SK-N-SH (cell line): ENCODE data around the gene C1orf159. TPM values are rescaled to one million over a fixed set of nuclear protein-coding genes. Genes with fewer than 3 reads are reported as not detected.
A peak's percentile ranks its signal among the peaks of the same experiment; 100 is the strongest.

ENCODE experiments used
- CTCF ChIA-PET: fragments of 300-600, 350-600 bp; formaldehyde crosslinking; extraction: SDS; loops from one replicate; lab custom pipeline; 2021; lab: Yijun Ruan, JAX
- POLR2A ChIA-PET: fragments of 350-600 bp; sonication (Branson Sonifier 250); formaldehyde crosslinking; extraction: SDS; loops from one replicate; lab custom pipeline; 2020; ENCODE audit warnings: antibody characterized with exemption, inconsistent platforms; lab: Yijun Ruan, JAX
- DNase-seq: peaks from one replicate; pipeline ENCODE4 v3.0.0; 2012
- H2AFZ ChIP-seq: fragments of 200-600 bp; sonication (generic); 2 replicates; pipeline ENCODE4 v1.8.1; 2016; ENCODE audit warnings: antibody characterized with exemption, mild to moderate bottlenecking, low read depth
- H3F3A ChIP-seq: fragments of 200-600 bp; sonication (generic); replicated peaks from 2 replicates; pipeline ENCODE3; 2016; ENCODE audit warnings: antibody characterized with exemption, mild to moderate bottlenecking; ENCODE audit not compliant: insufficient read depth
- H3K27ac ChIP-seq, 2 experiments: fragments of 200-500 bp in 1 of 2; fragments of 200-600 bp in 1 of 2; sonication (Bioruptor generic) in 1 of 2; sonication (generic), shearing (Covaris generic) in 1 of 2; 2 replicates each; pipeline versions ENCODE4 v1.5.1 to v1.6.1; 2014 to 2016; ENCODE audit warnings: low read depth in 2 of 2, inconsistent platforms in 1 of 2, low read length in 1 of 2, mild to moderate bottlenecking in 1 of 2, mixed read lengths in 1 of 2
- H3K27me3 ChIP-seq: fragments of 200-600 bp; sonication (generic), shearing (Covaris generic); 2 replicates; pipeline ENCODE4 v1.6.1; 2016; ENCODE audit warnings: mixed run types; ENCODE audit not compliant: insufficient read depth
- H3K36me3 ChIP-seq, 2 experiments: fragments of 200-500 bp in 1 of 2; fragments of 200-600 bp in 1 of 2; sonication (Bioruptor generic) in 1 of 2; sonication (generic) in 1 of 2; replicated peaks in 1 of 2; 2 replicates each; pipeline versions ENCODE3 to v1.5.1; 2014 to 2016; ENCODE audit warnings: low read length in 1 of 2, mild to moderate bottlenecking in 1 of 2; ENCODE audit not compliant: insufficient read depth in 2 of 2, control insufficient read depth in 1 of 2
- H3K4me1 ChIP-seq, 2 experiments: fragments of 200-500 bp in 1 of 2; fragments of 200-600 bp in 1 of 2; sonication (Bioruptor generic) in 1 of 2; sonication (generic), shearing (Covaris generic) in 1 of 2; 2 replicates each; pipeline versions ENCODE4 v1.5.1 to v1.6.1; 2014 to 2016; ENCODE audit warnings: low read depth in 1 of 2, low read length in 1 of 2, mixed run types in 1 of 2; ENCODE audit not compliant: insufficient read depth in 2 of 2, control insufficient read depth in 1 of 2
- H3K4me2 ChIP-seq: fragments of 200-600 bp; sonication (generic), shearing (Covaris generic); 2 replicates; pipeline ENCODE4 v1.6.1; 2017; ENCODE audit warnings: mixed run types
- H3K4me3 ChIP-seq, 2 experiments: fragments of 200-500 bp in 1 of 2; fragments of 200-600 bp in 1 of 2; sonication (Bioruptor generic) in 1 of 2; sonication (generic), shearing (Covaris generic) in 1 of 2; 2 replicates each; pipeline versions ENCODE4 v1.5.1 to v1.8.1; 2014 to 2016; ENCODE audit warnings: low read depth in 2 of 2, inconsistent platforms in 1 of 2, low read length in 1 of 2, mild to moderate bottlenecking in 1 of 2, mixed read lengths in 1 of 2, moderate library complexity in 1 of 2
- H3K79me2 ChIP-seq: fragments of 200-600 bp; sonication (generic); 2 replicates; pipeline ENCODE4 v1.8.1; 2017; ENCODE audit warnings: mild to moderate bottlenecking; ENCODE audit not compliant: insufficient read depth
- H3K9ac ChIP-seq: fragments of 200-600 bp; sonication (generic); 2 replicates; pipeline ENCODE4 v1.6.1; 2017; ENCODE audit warnings: mixed run types
- H3K9me2 ChIP-seq: fragments of 200-600 bp; sonication (generic); 2 replicates; pipeline ENCODE4 v1.6.1; 2017; ENCODE audit warnings: mixed run types
- H3K9me3 ChIP-seq: fragments of 200-600 bp; sonication (generic); 2 replicates; pipeline ENCODE4 v1.6.1; 2017; ENCODE audit warnings: mixed run types, mild to moderate bottlenecking, moderate library complexity
- H4K20me1 ChIP-seq: fragments of 200-600 bp; sonication (generic); 2 replicates; pipeline ENCODE4 v1.6.1; 2017; ENCODE audit warnings: mild to moderate bottlenecking, mixed run types; ENCODE audit not compliant: insufficient read depth
- CTCF ChIP-seq: fragments of 200-600 bp; sonication (generic); IDR thresholded peaks from 2 replicates; pipeline ENCODE4 v1.6.1; 2017; ENCODE audit warnings: antibody characterized with exemption, mild to moderate bottlenecking, moderate library complexity
- EP300 ChIP-seq, 2 experiments: IDR thresholded peaks; 2 replicates each; pipeline versions ENCODE4 v1.4.0 to v1.6.1; 2012; ENCODE audit warnings: borderline replicate concordance in 1 of 2, low read depth in 1 of 2, low read length in 1 of 2
- EZH2phosphoT487 ChIP-seq: fragments of 200-600 bp; sonication (generic); IDR thresholded peaks from 2 replicates; pipeline ENCODE4 v1.6.1; 2017; ENCODE audit warnings: low read depth, mixed run types, mild to moderate bottlenecking, antibody characterized with exemption, moderate library complexity, borderline replicate concordance
- FOXJ3 ChIP-seq: sonication (generic); formaldehyde crosslinking; IDR thresholded peaks from 2 replicates; pipeline ENCODE4 v1.5.1; 2020; ENCODE audit warnings: mild to moderate bottlenecking, missing genetic modification reagents
- FOXM1 ChIP-seq: IDR thresholded peaks from 2 replicates; pipeline ENCODE4 v1.4.0; 2012; ENCODE audit warnings: low read depth, mild to moderate bottlenecking
- GABPA ChIP-seq: IDR thresholded peaks from 2 replicates; pipeline ENCODE4 v1.4.0; 2012; ENCODE audit warnings: low read depth, mild to moderate bottlenecking
- JUND ChIP-seq: IDR thresholded peaks from 2 replicates; pipeline ENCODE4 v1.4.0; 2012
- MAX ChIP-seq: IDR thresholded peaks from 2 replicates; pipeline ENCODE4 v1.4.0; 2012; ENCODE audit warnings: low read depth
- MEF2A ChIP-seq: IDR thresholded peaks from 2 replicates; pipeline ENCODE4 v1.4.0; 2012; ENCODE audit warnings: low read depth, borderline replicate concordance
- NFIC ChIP-seq: IDR thresholded peaks from 2 replicates; pipeline ENCODE4 v1.4.0; 2012; ENCODE audit warnings: borderline replicate concordance
- NRF1 ChIP-seq: IDR thresholded peaks from 2 replicates; pipeline ENCODE4 v1.6.1; 2012; ENCODE audit warnings: low read depth, mild to moderate bottlenecking, low read length
- POLR2AphosphoS5 ChIP-seq: IDR thresholded peaks from 2 replicates; pipeline ENCODE4 v1.6.1; 2012; ENCODE audit warnings: low read depth, low read length
- RAD21 ChIP-seq: IDR thresholded peaks from 2 replicates; pipeline ENCODE4 v1.6.1; 2012; ENCODE audit warnings: mild to moderate bottlenecking, low read length
- RXRA ChIP-seq: IDR thresholded peaks from 2 replicates; pipeline ENCODE4 v1.4.0; 2012; ENCODE audit warnings: low read depth, mild to moderate bottlenecking, borderline replicate concordance
- SIN3A ChIP-seq: IDR thresholded peaks from 2 replicates; pipeline ENCODE4 v1.6.1; 2012; ENCODE audit warnings: low read depth, mild to moderate bottlenecking, low read length, moderate library complexity, borderline replicate concordance
- SMC3 ChIP-seq: IDR thresholded peaks from 2 replicates; pipeline ENCODE4 v1.6.1; 2012; ENCODE audit warnings: low read depth, low read length, improper control_type of control experiment
- USF1 ChIP-seq: IDR thresholded peaks from 2 replicates; pipeline ENCODE4 v1.4.0; 2012; ENCODE audit warnings: low read depth, borderline replicate concordance
- YY1 ChIP-seq: IDR thresholded peaks from 2 replicates; pipeline ENCODE4 v1.4.0; 2012; ENCODE audit warnings: low read depth, mild to moderate bottlenecking
- ZBTB33 ChIP-seq: IDR thresholded peaks from 2 replicates; pipeline ENCODE4 v1.4.0; 2012; ENCODE audit warnings: low read depth, borderline replicate concordance
- WGBS: methylation state at CpG from one replicate; pipeline ENCODE4 v1.1.6; 2017; ENCODE audit warnings: low lambda C conversion rate; 5-methylcytosine and 5-hydroxymethylcytosine counted together
- polyA plus RNA-seq, 3 experiments: library from polyadenylated mRNA; depleted of rRNA; stranded (reverse); fragments of >200 nt; gene quantifications; 2 replicates each; pipeline ENCODE4 v1.2.3, GENCODE V29; 2012

C1orf159 gene
- polyA plus RNA-seq, 1 of the 3 experiments (the other 2 are of a cell fraction), result 10.2 TPM

GRCh38 chr1:1122078-1122811 is 6.4 kb upstream of the C1orf159 start (continued):
- no peak for TF ChIP-seq USF1

GRCh38 chr1:1121611-1122077 is 5.8 kb upstream of the C1orf159 start:
- no peaks in the 10 kb centered on the region for H3K9me2 ChIP-seq
- peaks cover 0 to 13% of the 10 kb centered on the region in 2 experiments; a peak in 1 of 4 replicates for H3K4me1 ChIP-seq
- H3K4me3 ChIP-seq, result peak overlapping the region in 1 of 2 experiments; percentile 6; a peak in 1 of 4 replicates
- no peaks in the 10 kb centered on the region for H3K9me3 ChIP-seq
- H3K9ac ChIP-seq, result no peak overlapping the region
- WGBS, result no CpG with 5 or more reads among the region's 15 CpGs
- no peak overlapping the region for H2AFZ ChIP-seq
- TF ChIP-seq NRF1 (no peak), RAD21 (no peak), RXRA (no peak)
- H3K36me3 ChIP-seq, result no peaks in the 10 kb centered on the region
- no peaks in the 10 kb centered on the region for H4K20me1 ChIP-seq
- H3K27me3 ChIP-seq, result 0 out of 2 replicates have a peak, but pooled peaks cover 6% of the 10 kb centered on the region
- ChIA-PET CTCF (interaction anchor here (0.6 to 7.2 kb wide), 47 partner anchors 9 to 227 kb away, joined by 3 to 131 read pairs (median 5); partner anchors contain the start of genes B3GALT6, C1QTNF12, SCNN1D and SDF4), POLR2A (no interaction called here)
- peak; percentile 57 for DNase-seq
- peaks cover 10% of the 10 kb centered on the region for H3F3A ChIP-seq
- H3K4me2 ChIP-seq, result no peak overlapping the region; the same call in 1 of the 2 replicates
- no peaks in the 10 kb centered on the region for H3K79me2 ChIP-seq
- no peak overlapping the region for H3K27ac ChIP-seq

- ChIA-PET CTCF (interaction anchor here (0.6 to 7.2 kb wide), 40 partner anchors 9 to 227 kb away, joined by 3 to 131 read pairs (median 6); partner anchors contain the start of genes B3GALT6, C1QTNF12, SCNN1D and SDF4), POLR2A (interaction anchor here (0.6 kb wide), 1 partner anchor 142 kb away, joined by 3 read pairs; no protein-coding TSS in a partner anchor)
- no peak overlapping the region for H3K4me2 ChIP-seq
- H3F3A ChIP-seq, result peaks cover 10% of the 10 kb centered on the region
- no peaks in the 10 kb centered on the region for H3K36me3 ChIP-seq
- H3K27ac ChIP-seq, result no peak overlapping the region
- TF ChIP-seq FOXM1 (no peak), EZH2phosphoT487 (no peak), SMC3 (no peak), ZBTB33 (no peak), SIN3A (no peak), NFIC (no peak), MAX (no peak), RAD21 (no peak), MEF2A (no peak), YY1 (no peak), POLR2AphosphoS5 (no peak), EP300 (IDR thresholded peaks at IDR 0.05; ENCODE audit: borderline replicate concordance in 1 of 2, low read depth in 1 of 2, low read length in 1 of 2) (no peak), CTCF (no peak), GABPA (no peak), JUND (no peak), FOXJ3 (CRISPR knock-in tag) (no peak)
- H4K20me1 ChIP-seq, result no peaks in the 10 kb centered on the region
- DNase-seq, result peak; percentile 36
- H2AFZ ChIP-seq, result no peak overlapping the region
- H3K27me3 ChIP-seq, result 0 out of 2 replicates have a peak, but pooled peaks cover 6% of the 10 kb centered on the region
- H3K9me3 ChIP-seq, result no peaks in the 10 kb centered on the region
- H3K79me2 ChIP-seq, result no peaks in the 10 kb centered on the region
- no peak overlapping the region for H3K9ac ChIP-seq
- H3K4me1 ChIP-seq, result peaks cover 0 to 13% of the 10 kb centered on the region in 2 experiments; a peak in 1 of 4 replicates
- H3K9me2 ChIP-seq, result no peaks in the 10 kb centered on the region
- no peak overlapping the region for H3K4me3 ChIP-seq
- 54% methylated on average over 10 of the region's 25 CpGs for WGBS
Observed at GRCh38 chr1:1120866-1121591, 5.1 kb upstream of the C1orf159 start.
